K562 (cell line): Measurements from ENCODE around the gene KPNA3. TPM values are rescaled to one million over a fixed set of nuclear protein-coding genes. Genes with fewer than 3 reads are reported as not detected.

Source experiments
- BRF2 ChIP-seq: IDR thresholded peaks from 3 replicates; pipeline ENCODE4 v1.6.1; 2011; ENCODE audit warnings: borderline replicate concordance, mild to moderate bottlenecking; ENCODE audit not compliant: insufficient read length, insufficient read depth
- CBX8 ChIP-seq: fragments of 200-600 bp; sonication (generic); IDR thresholded peaks from 2 replicates; pipeline ENCODE4 v1.6.1; 2012; ENCODE audit warnings: borderline replicate concordance, mixed run types, low read depth, mild to moderate bottlenecking, moderate library complexity, mixed read lengths, low read length, control low read depth, inconsistent platforms; ENCODE audit not compliant: poor library complexity, severe bottlenecking; ENCODE audit errors: extremely low read depth
- ESRRA ChIP-seq: fragments of 450-650 bp; IDR thresholded peaks from 2 replicates; pipeline ENCODE4 v1.6.1; 2014; ENCODE audit warnings: low read depth, mild to moderate bottlenecking, moderate library complexity, borderline replicate concordance
- EZH2 ChIP-seq: IDR thresholded peaks from 2 replicates; pipeline ENCODE4 v1.6.1; 2012; ENCODE audit warnings: low read depth, mild to moderate bottlenecking, inconsistent platforms, low read length, borderline replicate concordance
- IFI16 ChIP-seq: fragments of 250-450 bp; sonication (Bioruptor Pico); IDR thresholded peaks from 2 replicates; pipeline ENCODE4 v2.1.2; 2022; ENCODE audit warnings: mild to moderate bottlenecking, inconsistent platforms
- MAFK ChIP-seq: IDR thresholded peaks from 2 replicates; pipeline ENCODE4 v1.6.1; 2011; ENCODE audit warnings: low read length, improper control_type of control experiment
- MYBL2 ChIP-seq, 2 experiments: fragments of 450-650 bp in 1 of 2; sonication (generic) in 1 of 2; formaldehyde crosslinking in 1 of 2; IDR thresholded peaks; 2 replicates each; pipeline versions ENCODE4 v1.6.1 to v1.8.1; 2017 to 2022; ENCODE audit warnings: borderline replicate concordance in 1 of 2, inconsistent platforms in 1 of 2, low read depth in 1 of 2, mild to moderate bottlenecking in 1 of 2, missing genetic modification reagents in 1 of 2, moderate library complexity in 1 of 2
- NCOA4 ChIP-seq: fragments of 450-650 bp; IDR thresholded peaks from 2 replicates; pipeline ENCODE4 v1.6.1; 2018; ENCODE audit warnings: mild to moderate bottlenecking; ENCODE audit not compliant: partially characterized antibody
- NRF1 ChIP-seq, 2 experiments: fragments of 450-650 bp; IDR thresholded peaks in 1 of 2; conservative IDR thresholded peaks in 1 of 2; 2 replicates each; pipeline ENCODE4 v1.6.1; 2014; ENCODE audit warnings: mild to moderate bottlenecking in 2 of 2
- POLR2AphosphoS5 ChIP-seq: IDR thresholded peaks from 2 replicates; pipeline ENCODE4 v1.6.1; 2011; ENCODE audit warnings: mild to moderate bottlenecking, low read depth, low read length, moderate library complexity; ENCODE audit not compliant: control insufficient read depth, insufficient read depth
- PTRF ChIP-seq: fragments of 450-650 bp; IDR thresholded peaks from 2 replicates; pipeline ENCODE4 v1.6.1; 2016; ENCODE audit warnings: mild to moderate bottlenecking, missing genetic modification characterization, missing compliant biosample characterization
- RBM14 ChIP-seq: fragments of 200-400 bp; formaldehyde crosslinking; IDR thresholded peaks from 2 replicates; pipeline ENCODE4 v1.6.1; 2018; ENCODE audit warnings: low read depth, mild to moderate bottlenecking, low read length, moderate library complexity, borderline replicate concordance; ENCODE audit not compliant: insufficient read depth
- RCOR1 ChIP-seq, 2 experiments: IDR thresholded peaks; 2 replicates each; pipeline ENCODE4 v1.6.1; 2012; ENCODE audit warnings: low read depth in 2 of 2, low read length in 2 of 2, borderline replicate concordance in 1 of 2, improper control_type of control experiment in 1 of 2
- SMARCB1 ChIP-seq: IDR thresholded peaks from 2 replicates; pipeline ENCODE4 v1.6.1; 2011; ENCODE audit warnings: improper control_type of control experiment, low read depth; ENCODE audit not compliant: insufficient read length
- SMARCE1 ChIP-seq: fragments of 450-650 bp; IDR thresholded peaks from 2 replicates; pipeline ENCODE4 v1.7.1; 2016; ENCODE audit warnings: mild to moderate bottlenecking
- SMC3 ChIP-seq: conservative IDR thresholded peaks from 2 replicates; pipeline ENCODE4 v1.6.1; 2011; ENCODE audit warnings: low read depth, low read length, improper control_type of control experiment; ENCODE audit not compliant: insufficient read depth
- STAT6 ChIP-seq: sonication (generic); formaldehyde crosslinking; IDR thresholded peaks from 2 replicates; pipeline ENCODE4 v1.8.1; 2023; ENCODE audit warnings: mild to moderate bottlenecking, missing genetic modification reagents
- ZNF121 ChIP-seq: sonication (generic); formaldehyde crosslinking; conservative IDR thresholded peaks from 2 replicates; pipeline ENCODE4 v1.8.0; 2022; ENCODE audit warnings: missing genetic modification reagents
- ZNF24 ChIP-seq: fragments of 450-650 bp; IDR thresholded peaks from 2 replicates; pipeline ENCODE4 v1.6.1; 2016
- ZNF449 ChIP-seq: fragments of 250-450 bp; sonication (Bioruptor Pico); IDR thresholded peaks from 2 replicates; pipeline ENCODE4 v1.8.0; 2022; ENCODE audit warnings: moderate library complexity, mild to moderate bottlenecking, inconsistent platforms
- ZNF695 ChIP-seq: fragments of 450-650 bp; formaldehyde crosslinking; IDR thresholded peaks from 2 replicates; pipeline ENCODE4 v1.4.0; 2020; ENCODE audit warnings: mild to moderate bottlenecking, moderate library complexity
- ZNF76 ChIP-seq: fragments of 250-450 bp; sonication (Bioruptor Pico); IDR thresholded peaks from 2 replicates; pipeline ENCODE4 v1.4.0; 2020; ENCODE audit warnings: mild to moderate bottlenecking, moderate library complexity, borderline replicate concordance
- polyA plus RNA-seq, 8 experiments: library from polyadenylated mRNA; depleted of rRNA in 4 of 8; stranded (reverse) in 5 of 8; unstranded in 3 of 8; fragments of >200 nt; fragmentation: Nextera tagmentation in 2 of 8; fragmentation: Illumina TruSeq in 1 of 8; extraction: Ambion mirVana in 2 of 8; extraction: Trizol in 1 of 8; gene quantifications; 2 replicates each; pipeline versions ENCODE4 v1.2.1 to v1.2.3, GENCODE V29; 2011 to 2014; ENCODE audit warnings: inconsistent platforms in 1 of 8, missing spikeins in 1 of 8
- total RNA-seq, 7 experiments: library from RNA; depleted of rRNA in 6 of 7; stranded (reverse); fragments of >200 nt in 6 of 7; fragmentation: Illumina TruSeq in 2 of 7; extraction: Trizol in 2 of 7; gene quantifications; 2 replicates each; pipeline versions ENCODE4 v1.2.1 to v1.2.3, GENCODE V29; 2011 to 2021; ENCODE audit warnings: low replicate concordance in 1 of 7

KPNA3 gene
- total and polyA plus RNA-seq, 9 of the 15 experiments (the other 6 are each of a cell fraction or from before 2014, with no cell fraction given), result 8.5 to 23.4 (median 15.7) TPM

GRCh38 chr13:49791711-49792549 lies 552 bp downstream of the KPNA3 start (continued):
- TF ChIP-seq CBX8 (no peak), BRF2 (no peak), SMC3 (no peak), POLR2AphosphoS5 (no peak), ZNF449 (CRISPR knock-in tag) (no peak), ESRRA (0 out of 2 replicates have a peak, but pooled peaks have one; percentile 7), NCOA4 (no peak), ZNF695 (CRISPR knock-in tag) (no peak), RCOR1 (IDR thresholded peaks at IDR 0.05; ENCODE audit: borderline replicate concordance in 1 of 2, low read depth in 2 of 2, low read length in 2 of 2) (no peak), ZNF121 (CRISPR knock-in tag) (no peak), SMARCB1 (no peak), MYBL2 (IDR thresholded peaks at IDR 0.05; ENCODE audit: low read depth) (no peak), MYBL2 (CRISPR knock-in tag; IDR thresholded peaks at IDR 0.05; ENCODE audit: borderline replicate concordance) (no peak), EZH2 (no peak), STAT6 (CRISPR knock-in tag) (no peak), PTRF (tag) (no peak), SMARCE1 (no peak), ZNF76 (CRISPR knock-in tag) (no peak), MAFK (no peak), RBM14 (no peak), NRF1 (conservative IDR thresholded peaks at IDR 0.05 in 1 of 2, IDR thresholded peaks at IDR 0.05 in 1 of 2) (no peak), IFI16 (CRISPR knock-in tag) (no peak), ZNF24 (no peak)
